HL-60/S4 treated with phorbol 12-myristate 13-acetate at 8.2 ng/mL for 4 days and 3 days (cell line): Measurements from ENCODE around the gene TTPAL.

Experiments used
- in situ Hi-C: fragments of 300-500 bp; cut with MboI; formaldehyde crosslinking; loops from 2 replicates; pipeline ENCODE4 v1.15.0; 2022; ENCODE audit warnings: low sequenced_read_pairs

Gene TTPAL

GRCh38 chr20:44475694-44476560, at the start of gene TTPAL:
TTPAL (plus strand) TSS chr20:44475874; CDS start chr20:44480000, 4,126 bp downstream.
- in situ Hi-C loops: no loop called here

DNA sequence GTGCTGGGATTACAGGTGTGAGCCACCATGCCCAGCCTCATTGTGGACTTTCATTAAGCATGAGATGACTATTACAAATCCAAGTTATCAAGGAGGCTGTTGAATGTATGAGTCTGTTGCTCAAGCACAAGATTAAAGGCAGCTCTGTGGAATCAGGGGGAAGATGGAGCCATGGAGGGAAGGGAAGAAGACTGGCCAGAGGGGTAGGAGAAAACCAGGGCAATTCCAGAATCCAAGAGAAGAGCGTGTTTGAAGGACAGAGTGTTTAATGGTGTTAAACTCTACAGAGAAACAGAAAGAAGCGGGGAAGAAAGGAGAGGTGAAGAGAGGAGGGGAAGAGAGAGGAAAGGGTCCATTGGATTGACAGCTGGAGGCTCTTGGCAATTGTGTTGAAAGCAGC, 49.8 kb upstream of the TTPAL start:
- in situ Hi-C loops: no loop called here

DNA sequence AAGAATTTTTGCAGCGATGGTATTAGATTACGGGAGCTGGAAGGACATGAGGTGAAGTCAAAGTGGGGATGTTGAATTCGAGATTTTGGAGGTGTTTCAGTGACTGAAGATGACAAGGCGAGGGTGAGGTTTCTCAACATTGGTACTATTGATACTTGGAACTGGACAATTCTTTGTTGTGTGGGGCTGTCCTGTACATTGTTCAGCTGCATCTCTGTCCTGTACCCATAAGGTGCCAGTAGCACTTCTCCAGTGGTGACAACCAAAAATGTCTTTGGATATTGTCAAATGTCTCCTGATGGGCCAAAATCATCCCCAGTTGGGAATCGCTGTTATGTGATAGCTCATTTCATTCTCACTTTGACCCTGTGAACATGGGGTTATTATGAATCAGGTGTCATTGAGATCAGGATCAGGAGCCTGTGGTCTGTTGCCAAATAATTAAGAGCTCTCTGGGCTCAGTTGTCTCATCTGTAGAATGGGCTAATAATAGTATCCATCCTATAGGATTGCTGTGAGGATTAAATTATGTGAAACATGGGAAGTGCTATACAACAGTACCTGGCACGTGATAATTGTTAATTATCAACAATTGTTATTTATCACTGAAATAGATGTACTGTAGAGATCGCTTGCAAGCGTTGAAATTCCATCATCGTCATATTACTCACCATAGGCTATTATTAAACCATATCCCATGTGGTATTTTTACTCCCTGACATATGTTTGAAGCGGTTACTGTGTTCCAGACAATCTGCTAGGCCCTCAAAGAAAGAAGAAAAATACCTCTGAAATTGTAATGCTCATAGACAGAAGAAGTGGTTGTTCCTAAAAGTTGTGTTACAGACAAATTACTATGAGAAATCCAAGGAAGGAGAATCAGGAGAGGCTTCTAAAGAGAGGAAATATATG, 48.5 kb upstream of the TTPAL start:
- in situ Hi-C loops: no loop called here

GRCh38 chr20:44427804-44428173, 47.9 kb upstream of the TTPAL start:
- in situ Hi-C loops: no loop called here

DNA sequence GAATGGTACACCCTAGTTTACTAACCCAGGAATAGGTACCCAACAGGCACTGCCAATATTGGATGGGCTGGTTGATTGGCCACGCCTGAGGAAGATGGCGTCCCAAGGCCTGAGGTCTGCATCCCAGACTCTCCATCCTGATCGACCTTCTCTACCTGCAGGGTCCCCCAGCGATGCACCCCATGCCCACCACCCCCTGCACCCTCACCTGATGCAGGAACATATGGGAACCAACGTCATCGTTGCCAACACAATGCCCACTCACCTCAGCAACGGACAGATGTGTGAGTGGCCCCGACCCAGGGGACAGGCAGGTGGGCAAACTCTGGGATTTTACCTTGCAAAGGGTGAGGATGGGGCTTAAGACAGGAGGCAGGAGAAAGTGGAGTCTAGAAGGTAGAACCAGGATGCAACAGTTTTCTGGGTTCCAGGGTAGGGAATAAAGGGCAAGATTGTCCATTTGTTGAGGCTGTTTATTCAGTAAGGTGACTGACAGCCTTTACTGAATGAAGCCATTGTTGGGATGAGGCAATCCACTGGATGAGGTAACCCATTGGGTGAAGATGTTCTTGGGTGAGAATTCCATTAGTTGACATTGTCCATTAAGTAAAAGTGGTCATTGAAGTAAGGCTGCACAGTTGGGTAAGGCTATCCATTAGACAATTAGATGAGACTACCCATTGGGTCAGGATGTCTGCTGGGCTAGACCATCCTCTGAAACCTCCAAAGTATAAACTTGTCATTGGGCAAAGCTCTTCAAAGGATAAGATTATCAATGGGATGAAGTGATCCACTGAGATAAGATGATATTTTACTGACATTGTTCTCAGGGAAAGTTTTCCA, 47.3 kb upstream of the TTPAL start:
- in situ Hi-C loops: no loop called here

DNA sequence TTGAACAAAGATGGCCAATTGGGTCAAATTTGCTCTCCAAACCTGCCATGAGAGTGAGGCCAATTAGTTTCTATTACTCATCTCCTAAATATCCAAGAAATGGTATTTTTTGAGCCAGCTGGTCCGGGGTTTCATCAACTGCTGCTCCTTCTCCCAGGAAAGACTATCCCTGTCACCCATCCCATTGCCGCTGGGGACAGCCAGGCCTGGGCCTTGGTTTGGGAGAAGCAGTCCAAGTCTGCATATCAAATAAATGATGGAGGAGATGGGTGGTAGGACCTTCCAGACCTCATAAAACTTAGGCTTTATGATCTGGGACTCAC, 46.7 kb upstream of the TTPAL start:
- in situ Hi-C loops: no loop called here

GRCh38 chr20:44429419-44430269, 46.0 kb upstream of the TTPAL start:
- in situ Hi-C loops: no loop called here

- in situ Hi-C loops: no loop called here
These were observed 45.2 kb upstream of the TTPAL start for GRCh38 chr20:44430270-44431065.

DNA sequence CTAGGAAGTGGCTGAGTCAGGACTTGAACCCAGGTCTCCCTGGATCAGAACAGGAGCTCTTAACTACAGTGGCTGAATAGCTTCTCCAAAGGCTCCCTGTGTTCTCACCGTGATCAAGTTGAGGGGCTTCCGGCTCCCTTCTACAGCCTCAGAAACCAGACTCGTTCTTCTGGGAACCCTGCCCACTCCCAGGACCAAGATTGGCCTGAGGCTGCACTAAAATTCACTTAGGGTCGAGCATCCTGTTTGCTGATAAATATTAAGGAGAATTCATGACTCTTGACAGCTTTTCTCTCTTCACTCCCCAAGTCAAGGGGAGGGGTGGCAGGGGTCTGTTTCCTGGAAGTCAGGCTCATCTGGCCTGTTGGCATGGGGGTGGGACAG, 44.6 kb upstream of the TTPAL start:
- in situ Hi-C loops: no loop called here

- in situ Hi-C loops: no loop called here
These were observed 44.0 kb upstream of the TTPAL start for GRCh38 chr20:44431502-44432234.

- in situ Hi-C loops: no loop called here
These were observed 42.8 kb upstream of the TTPAL start for GRCh38 chr20:44432618-44433577.

- in situ Hi-C loops: no loop called here
These were observed 41.7 kb upstream of the TTPAL start for GRCh38 chr20:44433751-44434538.

- in situ Hi-C loops: no loop called here
These were observed 39.9 kb upstream of the TTPAL start for GRCh38 chr20:44435630-44436335.

- in situ Hi-C loops: no loop called here
These were observed 39.3 kb upstream of the TTPAL start for GRCh38 chr20:44436393-44436792.

- in situ Hi-C loops: no loop called here
These were observed 38.2 kb upstream of the TTPAL start for GRCh38 chr20:44437497-44437896.

DNA sequence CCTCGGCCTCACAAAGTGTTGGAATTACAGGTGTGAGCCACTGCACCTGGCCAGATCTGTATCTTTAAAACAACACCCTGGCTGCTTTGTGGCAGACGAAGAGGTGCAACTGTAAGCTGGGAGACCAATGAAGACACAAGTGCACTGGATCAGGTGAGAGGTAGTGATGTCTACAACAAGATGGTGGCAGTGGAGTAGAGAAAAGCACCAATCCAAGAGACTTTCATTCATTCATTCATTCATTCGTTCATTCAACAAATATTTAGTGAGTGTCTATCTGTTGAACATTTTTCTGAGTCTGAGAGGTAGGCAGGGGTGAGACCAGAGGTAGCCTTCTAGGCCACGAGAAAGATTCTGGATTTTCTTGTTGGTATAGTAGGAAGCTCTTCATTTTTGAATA, 36.9 kb upstream of the TTPAL start:
- in situ Hi-C loops: no loop called here
